Measurements from ENCODE around the gene PLEKHH1. TPM values are rescaled to one million over a fixed set of nuclear protein-coding genes. Genes with fewer than 3 reads are reported as not detected.

Gene PLEKHH1
- polyA plus RNA-seq, 3 donors = 0.23 TPM; not detected in 2

DNA sequence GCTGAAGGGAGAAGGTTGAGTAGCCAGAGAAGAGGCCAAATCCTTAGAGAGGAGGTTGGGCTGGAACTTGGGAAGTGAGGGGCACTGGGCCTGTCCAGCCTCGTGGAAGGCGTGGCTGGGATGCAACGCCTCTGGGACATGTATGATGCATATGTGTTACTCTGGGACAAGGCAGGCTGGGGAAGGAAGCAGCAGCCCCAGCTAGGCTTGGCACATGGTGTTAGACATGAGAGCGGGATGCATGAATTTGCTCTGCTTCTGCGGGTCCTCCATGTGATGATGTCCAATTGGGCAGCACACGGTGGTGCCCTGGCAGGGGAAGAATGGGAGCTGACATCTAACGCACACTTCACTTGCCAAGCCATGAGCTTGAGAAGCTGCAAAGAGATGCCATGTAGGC is 21.3 kb downstream of the PLEKHH1 start:
- H3K36me3 Mint-ChIP-seq = no peaks in the 10 kb centered on the region
- Histone ChIP-seq H3K27ac (ENCODE audit: low read depth in 1 of 2, low read length in 2 of 2) (no peak overlapping the region), H3K4me3 (replicated peaks in 1 of 3; ENCODE audit: low read depth in 2 of 3, low read length in 3 of 3) (no peak overlapping the region), H3K9me3 (replicated peaks in 1 of 2; ENCODE audit: control insufficient read depth in 1 of 2, insufficient read depth in 1 of 2, low read length in 2 of 2) (no peaks in the 10 kb centered on the region), H3K27me3 (ENCODE audit: control insufficient read depth in 2 of 2, insufficient read depth in 2 of 2, low read length in 2 of 2) (no peaks in the 10 kb centered on the region), H3K79me2 (ENCODE audit: insufficient read depth, low read length) (no peaks in the 10 kb centered on the region), H4K20me1 (ENCODE audit: insufficient read depth, low read length) (no peaks in the 10 kb centered on the region), H3K36me3 (replicated peaks in 1 of 2; ENCODE audit: control insufficient read depth in 1 of 2, insufficient read depth in 2 of 2, low read length in 2 of 2) (no peaks in the 10 kb centered on the region), H3K4me1 (ENCODE audit: control insufficient read depth in 1 of 2, insufficient read depth in 2 of 2, low read length in 2 of 2) (no peaks in the 10 kb centered on the region), H2AFZ (ENCODE audit: insufficient read depth, low read depth, low read length, poor library complexity, severe bottlenecking) (no peak overlapping the region), H3K4me2 (replicated peaks; ENCODE audit: extremely low read depth, low read length, poor library complexity, severe bottlenecking) (no peak overlapping the region), H3K9ac (ENCODE audit: insufficient read depth, low read length, poor library complexity, severe bottlenecking) (no peak overlapping the region)
- peaks cover 5 to 19% (median 12%) of the 10 kb centered on the region in 3 donors for H3K27me3 Mint-ChIP-seq (ENCODE audit: low read depth in 3 of 3)
- peak overlapping the region in 1 of 2 donors; percentile 12 for H3K4me3 Mint-ChIP-seq
- no peak for DNase-seq
- H3K9me3 Mint-ChIP-seq = no peaks in the 10 kb centered on the region
- TF ChIP-seq, protein P1, sequence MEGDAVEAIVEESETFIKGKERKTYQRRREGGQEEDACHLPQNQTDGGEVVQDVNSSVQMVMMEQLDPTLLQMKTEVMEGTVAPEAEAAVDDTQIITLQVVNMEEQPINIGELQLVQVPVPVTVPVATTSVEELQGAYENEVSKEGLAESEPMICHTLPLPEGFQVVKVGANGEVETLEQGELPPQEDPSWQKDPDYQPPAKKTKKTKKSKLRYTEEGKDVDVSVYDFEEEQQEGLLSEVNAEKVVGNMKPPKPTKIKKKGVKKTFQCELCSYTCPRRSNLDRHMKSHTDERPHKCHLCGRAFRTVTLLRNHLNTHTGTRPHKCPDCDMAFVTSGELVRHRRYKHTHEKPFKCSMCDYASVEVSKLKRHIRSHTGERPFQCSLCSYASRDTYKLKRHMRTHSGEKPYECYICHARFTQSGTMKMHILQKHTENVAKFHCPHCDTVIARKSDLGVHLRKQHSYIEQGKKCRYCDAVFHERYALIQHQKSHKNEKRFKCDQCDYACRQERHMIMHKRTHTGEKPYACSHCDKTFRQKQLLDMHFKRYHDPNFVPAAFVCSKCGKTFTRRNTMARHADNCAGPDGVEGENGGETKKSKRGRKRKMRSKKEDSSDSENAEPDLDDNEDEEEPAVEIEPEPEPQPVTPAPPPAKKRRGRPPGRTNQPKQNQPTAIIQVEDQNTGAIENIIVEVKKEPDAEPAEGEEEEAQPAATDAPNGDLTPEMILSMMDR (IDR thresholded peaks at IDR 0.05) = no peak
- intact Hi-C loops (cut with micrococcal nuclease) = no loop called here
- H3K27ac Mint-ChIP-seq = no peak overlapping the region
- H3K4me1 Mint-ChIP-seq = peaks cover 6% of the 10 kb centered on the region
- WGBS (ENCODE audit: insufficient coverage) = 94% methylated on average over 7 of the region's 7 CpGs

DNA sequence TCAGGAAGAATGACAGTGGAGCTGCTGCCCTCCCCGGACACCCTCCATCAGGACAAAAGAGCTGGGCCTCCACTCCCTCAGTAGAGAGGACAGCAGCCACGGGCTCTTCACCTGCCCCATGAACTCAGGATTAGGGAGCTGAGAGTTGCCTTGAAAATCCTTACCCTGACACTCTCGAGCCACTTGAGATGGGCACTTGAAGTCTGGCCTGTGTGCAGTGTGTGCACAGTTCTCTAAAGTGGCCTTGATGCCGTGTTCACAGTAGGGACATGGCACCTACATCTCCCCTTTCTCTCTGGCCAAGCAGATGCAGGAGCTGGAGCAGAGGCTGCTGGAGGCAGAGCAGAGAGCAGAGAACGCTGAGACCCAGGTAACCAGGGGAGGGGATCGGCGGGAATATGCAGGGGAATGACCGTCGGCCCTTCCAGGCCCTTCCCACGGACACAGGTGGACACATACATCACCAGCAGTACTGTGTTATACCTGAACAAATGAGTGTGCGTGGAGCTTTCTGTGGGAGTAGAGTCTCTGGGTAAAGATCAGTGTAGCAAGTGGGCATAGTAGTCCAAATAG is 22.5 kb downstream of the PLEKHH1 start:
- no peaks in the 10 kb centered on the region for H3K9me3 ChIP-seq (replicated peaks in 1 of 2; ENCODE audit: control insufficient read depth in 1 of 2, insufficient read depth in 1 of 2, low read length in 2 of 2)
- WGBS (ENCODE audit: insufficient coverage) = 67% methylated on average over 3 of the region's 11 CpGs
- H3K4me3 Mint-ChIP-seq = no peak overlapping the region

More for the DNA sequence above, 22.5 kb downstream of the PLEKHH1 start:
- Mint-ChIP-seq H3K9me3 (peaks cover 0 to 2% (median 0%) of the 10 kb centered on the region in 7 donors), H3K36me3 (no peaks in the 10 kb centered on the region), H3K27ac (no peak overlapping the region), H3K27me3 (ENCODE audit: low read depth in 3 of 3) (peaks cover 5 to 19% (median 16%) of the 10 kb centered on the region in 3 donors), H3K4me1 (peaks cover 9% of the 10 kb centered on the region)
- Histone ChIP-seq H3K27me3 (ENCODE audit: control insufficient read depth in 2 of 2, insufficient read depth in 2 of 2, low read length in 2 of 2) (no peaks in the 10 kb centered on the region), H4K20me1 (ENCODE audit: insufficient read depth, low read length) (no peaks in the 10 kb centered on the region), H3K79me2 (ENCODE audit: insufficient read depth, low read length) (no peaks in the 10 kb centered on the region), H3K9ac (ENCODE audit: insufficient read depth, low read length, poor library complexity, severe bottlenecking) (no peak overlapping the region), H3K27ac (ENCODE audit: low read depth in 1 of 2, low read length in 2 of 2) (no peak overlapping the region), H3K4me3 (replicated peaks in 1 of 3; ENCODE audit: low read depth in 2 of 3, low read length in 3 of 3) (no peak overlapping the region), H3K4me2 (replicated peaks; ENCODE audit: extremely low read depth, low read length, poor library complexity, severe bottlenecking) (no peak overlapping the region), H3K4me1 (ENCODE audit: control insufficient read depth in 1 of 2, insufficient read depth in 2 of 2, low read length in 2 of 2) (no peaks in the 10 kb centered on the region), H2AFZ (ENCODE audit: insufficient read depth, low read depth, low read length, poor library complexity, severe bottlenecking) (no peak overlapping the region), H3K36me3 (replicated peaks in 1 of 2; ENCODE audit: control insufficient read depth in 1 of 2, insufficient read depth in 2 of 2, low read length in 2 of 2) (no peaks in the 10 kb centered on the region)
- no peak for DNase-seq
- TF ChIP-seq, protein P1 (IDR thresholded peaks at IDR 0.05) = no peak
- intact Hi-C loops (cut with micrococcal nuclease) = no loop called here

Measured in CD14-positive monocyte (primary cell).